GM12874 (cell line): ENCODE data around the gene TUBB3.

ENCODE experiments used
- TF ChIP-seq, protein P1 (sequence below): IDR thresholded peaks from 2 replicates; pipeline ENCODE4 v1.5.1; 2011; ENCODE audit warnings: low read depth, mild to moderate bottlenecking, control low read depth, low read length, moderate library complexity; ENCODE audit not compliant: insufficient read depth

TUBB3 gene

DNA sequence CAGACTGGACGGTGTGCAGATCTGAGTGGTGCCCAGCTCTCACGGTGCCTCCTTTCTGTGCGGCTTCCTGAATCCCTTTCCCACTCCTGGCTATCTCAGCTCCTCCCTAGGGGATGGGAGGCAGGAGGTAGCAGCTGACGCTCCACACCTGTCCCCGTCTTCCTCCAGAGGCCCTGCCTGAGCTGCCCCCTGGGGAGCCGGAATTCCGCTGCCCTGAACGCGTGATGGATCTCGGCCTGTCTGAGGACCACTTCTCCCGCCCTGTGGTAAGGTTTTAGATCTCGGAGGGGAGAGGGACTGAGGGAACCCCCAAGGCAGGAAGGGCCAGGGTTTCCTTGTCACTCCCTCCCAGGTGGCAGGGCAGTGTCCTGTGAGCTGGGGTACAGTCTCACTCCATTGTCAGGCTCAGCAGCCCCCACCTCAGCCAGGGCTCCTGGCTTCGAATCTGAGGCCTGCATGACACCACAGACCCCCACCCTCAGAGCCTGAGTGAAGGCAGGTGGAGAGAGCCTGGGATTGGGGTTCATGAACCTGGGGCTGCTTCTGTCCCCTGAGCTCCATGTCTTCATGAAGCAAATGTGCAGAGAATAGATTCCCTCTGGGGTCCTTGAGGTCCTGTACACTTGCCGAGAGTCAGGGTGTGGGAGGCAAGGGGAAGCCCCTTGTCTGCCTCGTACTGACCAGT lies 32.0 kb downstream of the TUBB3 start:
- TF ChIP-seq, protein P1, sequence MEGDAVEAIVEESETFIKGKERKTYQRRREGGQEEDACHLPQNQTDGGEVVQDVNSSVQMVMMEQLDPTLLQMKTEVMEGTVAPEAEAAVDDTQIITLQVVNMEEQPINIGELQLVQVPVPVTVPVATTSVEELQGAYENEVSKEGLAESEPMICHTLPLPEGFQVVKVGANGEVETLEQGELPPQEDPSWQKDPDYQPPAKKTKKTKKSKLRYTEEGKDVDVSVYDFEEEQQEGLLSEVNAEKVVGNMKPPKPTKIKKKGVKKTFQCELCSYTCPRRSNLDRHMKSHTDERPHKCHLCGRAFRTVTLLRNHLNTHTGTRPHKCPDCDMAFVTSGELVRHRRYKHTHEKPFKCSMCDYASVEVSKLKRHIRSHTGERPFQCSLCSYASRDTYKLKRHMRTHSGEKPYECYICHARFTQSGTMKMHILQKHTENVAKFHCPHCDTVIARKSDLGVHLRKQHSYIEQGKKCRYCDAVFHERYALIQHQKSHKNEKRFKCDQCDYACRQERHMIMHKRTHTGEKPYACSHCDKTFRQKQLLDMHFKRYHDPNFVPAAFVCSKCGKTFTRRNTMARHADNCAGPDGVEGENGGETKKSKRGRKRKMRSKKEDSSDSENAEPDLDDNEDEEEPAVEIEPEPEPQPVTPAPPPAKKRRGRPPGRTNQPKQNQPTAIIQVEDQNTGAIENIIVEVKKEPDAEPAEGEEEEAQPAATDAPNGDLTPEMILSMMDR = no peak

DNA sequence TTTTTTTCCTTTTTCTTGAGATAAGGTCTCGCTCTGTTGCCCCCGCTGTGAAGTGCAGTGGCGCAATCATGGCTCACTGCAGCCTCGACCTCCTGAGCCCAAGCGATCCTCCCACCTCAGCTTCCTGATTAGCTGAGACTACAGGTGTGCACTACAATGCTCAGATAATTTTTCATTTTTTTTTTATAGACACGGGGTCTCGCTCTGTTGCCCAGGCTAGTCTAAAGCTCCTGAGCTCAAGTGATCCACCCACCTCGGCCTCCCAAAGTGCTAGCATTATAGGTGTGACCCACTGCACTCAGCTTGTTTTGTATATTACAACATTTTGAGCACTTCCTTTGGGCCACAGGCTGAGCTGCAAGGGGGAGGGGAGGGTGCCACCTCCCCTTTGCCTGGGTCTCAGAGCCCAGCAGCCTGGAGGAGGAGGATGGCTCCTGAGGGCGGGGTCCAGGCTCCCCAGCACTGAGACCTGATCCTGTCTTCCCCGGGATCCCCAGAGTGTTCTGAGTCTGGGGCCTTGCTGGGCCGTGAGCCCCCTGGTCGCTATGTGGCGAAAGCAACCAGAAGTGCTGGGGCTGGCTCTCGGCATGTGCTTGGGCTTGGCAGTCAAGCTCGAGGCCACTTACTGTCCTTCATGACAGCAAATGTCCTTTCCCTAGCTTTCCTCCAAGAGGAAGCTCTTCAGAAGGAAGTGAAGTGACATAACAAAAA lies 33.5 kb downstream of the TUBB3 start:
- TF ChIP-seq, protein P1 = no peak

- TF ChIP-seq, protein P1 = no peak
Observed at GRCh38 chr16:89957216-89957785, 34.2 kb downstream of the TUBB3 start.

- TF ChIP-seq, protein P1 = no peak
Observed at GRCh38 chr16:89958068-89958467, 34.9 kb downstream of the TUBB3 start.

DNA sequence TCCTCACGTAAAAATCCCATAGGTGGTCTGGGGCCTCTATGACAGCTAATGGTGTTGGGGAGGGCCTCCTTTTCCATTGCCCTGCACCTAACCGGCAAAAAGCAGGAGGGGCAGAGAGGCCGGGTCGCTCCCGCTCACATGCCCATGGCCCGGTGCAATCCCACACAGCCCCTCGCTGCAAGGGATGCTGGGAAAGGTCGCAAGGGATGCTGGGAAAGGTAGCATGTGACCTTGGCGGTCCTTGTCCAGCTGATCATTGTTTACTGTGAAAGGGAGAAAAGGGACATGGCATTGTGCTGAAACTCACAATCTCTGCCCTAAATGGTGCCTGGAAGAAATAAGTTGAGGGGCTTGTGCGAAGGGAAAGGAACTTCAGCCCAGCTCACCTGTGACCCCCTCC lies 35.5 kb downstream of the TUBB3 start:
- TF ChIP-seq, protein P1 = no peak

- TF ChIP-seq, protein P1 = no peak
Observed at GRCh38 chr16:89960966-89961365, 37.8 kb downstream of the TUBB3 start.

GRCh38 chr16:89961920-89962319 lies 38.8 kb downstream of the TUBB3 start:
- TF ChIP-seq, protein P1 = no peak
